H1 (cell line): ENCODE data around the gene KHDRBS2. TPM values are rescaled to one million over a fixed set of nuclear protein-coding genes. Genes with fewer than 3 reads are reported as not detected.

Source experiments
- CTCF ChIA-PET: fragments of 300-600 bp; sonication (Branson Sonifier 250); formaldehyde crosslinking; loops from one replicate; lab custom pipeline; 2021; ENCODE audit not compliant: partially characterized antibody; lab: Charles Lee
- POLR2A ChIA-PET: fragments of 300-600 bp; sonication (Branson Sonifier 250); formaldehyde crosslinking; loops from one replicate; lab custom pipeline; 2021; ENCODE audit warnings: inconsistent platforms; ENCODE audit not compliant: partially characterized antibody; lab: Charles Lee
- DNase-seq, 2 experiments: peaks; one replicate each; pipeline versions ENCODE4 v3.0.0 to v3.0.0-alpha.2; 2010 to 2022; ENCODE audit warnings: low spot score in 2 of 2, low read depth in 1 of 2, mixed read lengths in 1 of 2
- FAIRE-seq: peaks from 2 replicates; lab custom pipeline; 2011; peaks lifted over from hg19 to GRCh38; lab: Jason Lieb, UNC
- H2AFZ ChIP-seq: 2 replicates; pipeline ENCODE4 v1.8.1; 2012; ENCODE audit warnings: low read length, inconsistent platforms
- H2AK5ac ChIP-seq: 2 replicates; pipeline ENCODE4 v1.6.1; 2013; ENCODE audit warnings: low read depth, low read length
- H2BK120ac ChIP-seq: replicated peaks from 2 replicates; pipeline ENCODE3; 2013; ENCODE audit warnings: low read depth, low read length, inconsistent platforms
- H2BK12ac ChIP-seq: 2 replicates; pipeline ENCODE4 v1.6.1; 2013; ENCODE audit warnings: low read depth, low read length
- H2BK15ac ChIP-seq: 2 replicates; pipeline ENCODE4 v1.6.1; 2013; ENCODE audit warnings: low read length
- H2BK20ac ChIP-seq: 2 replicates; pipeline ENCODE4 v1.6.1; 2013; ENCODE audit warnings: low read length
- H2BK5ac ChIP-seq: 2 replicates; pipeline ENCODE4 v1.6.1; 2013; ENCODE audit warnings: low read depth, low read length
- H3K14ac ChIP-seq: 2 replicates; pipeline ENCODE4 v1.6.1; 2013; ENCODE audit warnings: inconsistent platforms; ENCODE audit not compliant: insufficient read length
- H3K18ac ChIP-seq: 2 replicates; pipeline ENCODE4 v1.6.1; 2013; ENCODE audit warnings: low read length; ENCODE audit errors: extremely low read depth
- H3K23ac ChIP-seq: 2 replicates; pipeline ENCODE4 v1.6.1; 2013; ENCODE audit warnings: inconsistent platforms; ENCODE audit not compliant: insufficient read length
- H3K23me2 ChIP-seq: 2 replicates; pipeline ENCODE4 v1.6.1; 2013; ENCODE audit warnings: low read depth, low read length
- H3K27ac ChIP-seq: 2 replicates; pipeline ENCODE4 v1.6.1; 2011; ENCODE audit warnings: low read depth, low read length, inconsistent platforms
- H3K27me3 ChIP-seq, 4 experiments: replicated peaks in 1 of 4; 1 replicate in 1 of 4; 2 replicates in 3 of 4; pipeline versions ENCODE4 v1.6.1 to v1.8.1; 2011 to 2013; ENCODE audit warnings: low read length in 3 of 4, mild to moderate bottlenecking in 3 of 4, inconsistent platforms in 2 of 4, mixed read lengths in 2 of 4, moderate library complexity in 1 of 4; ENCODE audit not compliant: control insufficient read depth in 3 of 4, insufficient read depth in 3 of 4; ENCODE audit errors: extremely low read depth in 1 of 4
- H3K36me3 ChIP-seq, 4 experiments: 2 replicates each; pipeline versions ENCODE4 v1.6.1 to v1.8.1; 2011 to 2013; ENCODE audit warnings: mild to moderate bottlenecking in 4 of 4, low read length in 3 of 4, moderate library complexity in 2 of 4, control low read depth in 1 of 4, inconsistent platforms in 1 of 4; ENCODE audit not compliant: insufficient read depth in 4 of 4, control insufficient read depth in 2 of 4
- H3K4ac ChIP-seq: replicated peaks from 2 replicates; pipeline ENCODE3; 2013; ENCODE audit warnings: low read length, low read depth, mixed read lengths, inconsistent platforms; ENCODE audit not compliant: insufficient read length
- H3K4me1 ChIP-seq, 4 experiments: replicated peaks in 1 of 4; 1 replicate in 1 of 4; 2 replicates in 3 of 4; pipeline versions ENCODE4 v1.6.1 to v1.8.1; 2011 to 2013; ENCODE audit warnings: low read length in 3 of 4, inconsistent platforms in 2 of 4, mixed read lengths in 1 of 4; ENCODE audit not compliant: insufficient read depth in 4 of 4, control insufficient read depth in 3 of 4
- H3K4me2 ChIP-seq, 2 experiments: 2 replicates each; pipeline versions ENCODE4 v1.6.1 to v1.8.1; 2011 to 2013; ENCODE audit warnings: low read depth in 2 of 2, low read length in 2 of 2, control low read depth in 1 of 2, inconsistent platforms in 1 of 2, mild to moderate bottlenecking in 1 of 2; ENCODE audit not compliant: insufficient read depth in 1 of 2
- H3K4me3 ChIP-seq, 4 experiments: fragments of 200-600, 300-600 bp in 1 of 4; sonication (generic), shearing (Covaris generic), sonication (Bioruptor Twin) in 1 of 4; 2 replicates each; pipeline versions ENCODE4 v1.5.1 to v1.8.1; 2011 to 2016; ENCODE audit warnings: low read length in 4 of 4, low read depth in 3 of 4, control low read depth in 2 of 4, inconsistent platforms in 2 of 4, mild to moderate bottlenecking in 2 of 4, mixed read lengths in 1 of 4, moderate library complexity in 1 of 4; ENCODE audit not compliant: insufficient read depth in 2 of 4; ENCODE audit errors: extremely low read depth in 1 of 4
- H3K56ac ChIP-seq: replicated peaks from 2 replicates; pipeline ENCODE3; 2013; ENCODE audit warnings: low read depth, mild to moderate bottlenecking, mixed read lengths, low read length, inconsistent platforms; ENCODE audit not compliant: insufficient read length
- H3K79me1 ChIP-seq: 2 replicates; pipeline ENCODE4 v1.6.1; 2013; ENCODE audit warnings: low read depth, low read length, control low read depth
- H3K79me2 ChIP-seq, 2 experiments: 2 replicates each; pipeline versions ENCODE4 v1.6.1 to v1.8.1; 2012 to 2013; ENCODE audit warnings: low read length in 2 of 2, mild to moderate bottlenecking in 2 of 2, inconsistent platforms in 1 of 2; ENCODE audit not compliant: insufficient read depth in 2 of 2, control insufficient read depth in 1 of 2
- H3K9ac ChIP-seq, 4 experiments: replicated peaks in 1 of 4; 1 replicate in 1 of 4; 2 replicates in 3 of 4; pipeline versions ENCODE4 v1.6.1 to v1.8.1; 2011 to 2013; ENCODE audit warnings: low read depth in 3 of 4, low read length in 3 of 4, control low read depth in 2 of 4, mild to moderate bottlenecking in 2 of 4, moderate library complexity in 2 of 4, inconsistent platforms in 1 of 4; ENCODE audit errors: extremely low read depth in 1 of 4
- H3K9me3 ChIP-seq, 2 experiments: 2 replicates each; pipeline versions ENCODE4 v1.6.1 to v1.8.1; 2012 to 2013; ENCODE audit warnings: mild to moderate bottlenecking in 2 of 2, moderate library complexity in 2 of 2, control low read depth in 1 of 2, inconsistent platforms in 1 of 2, low read depth in 1 of 2, low read length in 1 of 2, mixed read lengths in 1 of 2; ENCODE audit not compliant: insufficient read depth in 2 of 2
- H4K20me1 ChIP-seq, 2 experiments: replicated peaks in 1 of 2; 2 replicates each; pipeline versions ENCODE3 to v1.8.1; 2011 to 2013; ENCODE audit warnings: inconsistent platforms in 2 of 2, low read length in 2 of 2, mild to moderate bottlenecking in 1 of 2; ENCODE audit not compliant: insufficient read depth in 2 of 2, control insufficient read depth in 1 of 2
- H4K5ac ChIP-seq: 2 replicates; pipeline ENCODE4 v1.6.1; 2013; ENCODE audit warnings: low read length, low read depth, mixed read lengths, inconsistent platforms; ENCODE audit not compliant: insufficient read length
- H4K8ac ChIP-seq: 2 replicates; pipeline ENCODE4 v1.8.0; 2013; ENCODE audit warnings: mild to moderate bottlenecking, moderate library complexity, low read length, inconsistent platforms; ENCODE audit not compliant: insufficient read depth; ENCODE audit errors: extremely low read depth
- H4K91ac ChIP-seq: replicated peaks from 2 replicates; pipeline ENCODE3; 2013; ENCODE audit warnings: low read length, mixed read lengths, inconsistent platforms; ENCODE audit not compliant: insufficient read length
- MAFK ChIP-seq: IDR thresholded peaks from 2 replicates; pipeline ENCODE4 v1.6.1; 2012; ENCODE audit warnings: low read depth, mild to moderate bottlenecking, improper control_type of control experiment, low read length
- NANOG ChIP-seq: IDR thresholded peaks from 2 replicates; pipeline ENCODE4 v1.6.1; 2011; ENCODE audit warnings: low read length, low read depth, mild to moderate bottlenecking, inconsistent platforms; ENCODE audit not compliant: insufficient read depth, poor library complexity, severe bottlenecking
- SRF ChIP-seq: IDR thresholded peaks from 2 replicates; pipeline ENCODE4 v1.6.1; 2011; ENCODE audit warnings: mild to moderate bottlenecking, low read depth, low read length, moderate library complexity
- WGBS, 2 experiments: shearing (Covaris generic) in 1 of 2; methylation state at CpG; one replicate each; pipeline versions ENCODE4 v1.1.6 to v1.1.7; 2013 to 2015; ENCODE audit warnings: low lambda C conversion rate in 2 of 2, mixed read lengths in 2 of 2, inconsistent platforms in 1 of 2, low coverage in 1 of 2, missing lambda C conversion rate in 1 of 2; ENCODE audit not compliant: insufficient replicate concordance in 2 of 2, insufficient coverage in 1 of 2, insufficient read length in 1 of 2; ENCODE audit errors: extremely low coverage in 1 of 2, missing lambda C conversion rate in 1 of 2; 5-methylcytosine and 5-hydroxymethylcytosine counted together
- polyA plus RNA-seq, 7 experiments: library from polyadenylated mRNA; depleted of rRNA in 3 of 7; stranded (reverse) in 5 of 7; unstranded in 2 of 7; fragments of >200 nt in 5 of 7; fragments of 200-250 nt in 2 of 7; gene quantifications; 1 replicate in 5 of 7; 2 replicates in 1 of 7; 4 replicates in 1 of 7; pipeline versions ENCODE4 v1.2.1 to v1.2.3, GENCODE V29; 2011 to 2013; ENCODE audit warnings: missing spikeins in 2 of 7, mixed read lengths in 2 of 7
- total RNA-seq: library from RNA; stranded (reverse); fragmentation: NEBNext Ultra II Directional; extraction: Animal tissue kit (Norgen Biotek cat#: 25700); gene quantifications from 2 replicates; pipeline ENCODE4 v1.2.1, GENCODE V29; 2021

KHDRBS2 gene
- total and polyA plus RNA-seq, 2 of the 8 experiments (the other 6 are each of a cell fraction or from before 2014, with no cell fraction given): 5.2 to 7.7 TPM

GRCh38 chr6:62324834-62325233 is 38.8 kb upstream of the KHDRBS2 start:
- CTCF ChIA-PET: interaction anchor here (0.6 to 0.7 kb wide), 2 partner anchors 21 to 34 kb away, joined by 3 read pairs; no protein-coding TSS in a partner anchor
- H2BK12ac ChIP-seq: no peak overlapping the region
- H3K27ac ChIP-seq: no peak overlapping the region
- H2BK20ac ChIP-seq: no peak overlapping the region
- no peak overlapping the region for H3K4me2 ChIP-seq
- H3K79me2 ChIP-seq: no peaks in the 10 kb centered on the region
- H3K4ac ChIP-seq: no peak overlapping the region
- no peak overlapping the region for H4K8ac ChIP-seq
- H3K9me3 ChIP-seq: no peaks in the 10 kb centered on the region
- no peak overlapping the region for H3K9ac ChIP-seq
- peaks cover 0 to 9% (median 0%) of the 10 kb centered on the region in 4 experiments; a peak in 3 of 7 replicates for H3K4me1 ChIP-seq
- H3K27me3 ChIP-seq: no peaks in the 10 kb centered on the region
- no peak overlapping the region for H3K4me3 ChIP-seq
- H3K23me2 ChIP-seq: no peaks in the 10 kb centered on the region; the same call in 1 of the 2 replicates
- WGBS, 2 experiments: 92% methylated on average over 4 of the region's 4 CpGs; no CpG with 5 or more reads in 1 of the 2 experiments
- H3K23ac ChIP-seq: no peak overlapping the region
- H2BK5ac ChIP-seq: no peak overlapping the region
- no peak overlapping the region for H2BK120ac ChIP-seq
- no peaks in the 10 kb centered on the region for H3K36me3 ChIP-seq
- no peak for FAIRE-seq
- H4K5ac ChIP-seq: no peak overlapping the region
- H3K14ac ChIP-seq: no peak overlapping the region
- no peak overlapping the region for H2AK5ac ChIP-seq
- no peak overlapping the region for H3K18ac ChIP-seq
- DNase-seq: no peak
- H3K79me1 ChIP-seq: no peaks in the 10 kb centered on the region
- H2BK15ac ChIP-seq: no peak overlapping the region
- H2AFZ ChIP-seq: no peak overlapping the region
- H4K91ac ChIP-seq: no peak overlapping the region
- H3K56ac ChIP-seq: no peak overlapping the region
- H4K20me1 ChIP-seq: no peaks in the 10 kb centered on the region
- POLR2A ChIA-PET: no interaction called here
- TF ChIP-seq MAFK (no peak), SRF (no peak), NANOG (no peak)
